ENCODE measurements around the gene SH3YL1. TPM values are rescaled to one million over a fixed set of nuclear protein-coding genes. Genes with fewer than 3 reads are reported as not detected.
"Not testable (repeated sequence)": the region's sequence is repeated elsewhere in the genome, so short reads cannot be mapped to it uniquely, and the experiment has no call there.

The SH3YL1 gene
- polyA plus RNA-seq, 1 of the 3 experiments (the other 2 are of a cell fraction), result 22.7 TPM

DNA sequence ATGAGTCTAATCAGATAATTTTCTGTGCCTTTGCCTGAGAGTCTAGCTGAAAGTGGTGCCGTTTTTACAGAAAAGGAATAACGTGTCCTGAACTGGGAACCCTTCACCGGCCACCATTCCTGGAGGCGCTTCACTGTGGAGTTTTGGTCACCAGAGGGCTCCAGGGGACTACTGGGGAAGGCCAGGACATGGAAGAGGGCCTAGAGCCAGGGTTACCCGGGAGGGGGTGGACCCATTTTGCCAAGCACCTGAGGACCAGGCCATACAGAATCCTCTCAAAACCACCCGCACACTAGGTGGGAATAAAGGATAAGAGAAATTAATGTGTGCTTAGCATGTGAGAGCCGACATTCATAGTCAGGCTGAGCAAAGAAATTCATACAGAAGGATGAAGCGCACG, 91.7 kb downstream of the SH3YL1 start:
- peak; percentile 39; the same call in 1 of the 2 replicates for TF ChIP-seq RAD21 (IDR thresholded peaks at IDR 0.05; ENCODE audit: low read length)
- 20% methylated on average over 9 of the region's 9 CpGs for WGBS (ENCODE audit: low lambda C conversion rate)
- H3F3A ChIP-seq (replicated peaks; ENCODE audit: insufficient read depth); H3K9me2 ChIP-seq; H2AFZ ChIP-seq (ENCODE audit: low read depth); DNase-seq; H3K4me2 ChIP-seq; H3K4me3 ChIP-seq (ENCODE audit: low read depth in 2 of 2, low read length in 1 of 2); H3K27me3 ChIP-seq (ENCODE audit: insufficient read depth); H3K9me3 ChIP-seq; POLR2A ChIA-PET; H3K9ac ChIP-seq; H3K36me3 ChIP-seq (replicated peaks in 1 of 2; ENCODE audit: control insufficient read depth in 1 of 2, insufficient read depth in 2 of 2, low read length in 1 of 2); H4K20me1 ChIP-seq (ENCODE audit: insufficient read depth); H3K79me2 ChIP-seq (ENCODE audit: insufficient read depth); H3K27ac ChIP-seq (ENCODE audit: low read depth in 2 of 2, low read length in 1 of 2); H3K4me1 ChIP-seq (ENCODE audit: control insufficient read depth in 1 of 2, insufficient read depth in 2 of 2, low read depth in 1 of 2, low read length in 1 of 2): not testable (repeated sequence)
- CTCF ChIA-PET, result interaction anchor here (0.6 to 1.5 kb wide), 3 partner anchors 118 to 1653 kb away, joined by 3 read pairs; no protein-coding TSS in a partner anchor

- TF ChIP-seq, protein P1, sequence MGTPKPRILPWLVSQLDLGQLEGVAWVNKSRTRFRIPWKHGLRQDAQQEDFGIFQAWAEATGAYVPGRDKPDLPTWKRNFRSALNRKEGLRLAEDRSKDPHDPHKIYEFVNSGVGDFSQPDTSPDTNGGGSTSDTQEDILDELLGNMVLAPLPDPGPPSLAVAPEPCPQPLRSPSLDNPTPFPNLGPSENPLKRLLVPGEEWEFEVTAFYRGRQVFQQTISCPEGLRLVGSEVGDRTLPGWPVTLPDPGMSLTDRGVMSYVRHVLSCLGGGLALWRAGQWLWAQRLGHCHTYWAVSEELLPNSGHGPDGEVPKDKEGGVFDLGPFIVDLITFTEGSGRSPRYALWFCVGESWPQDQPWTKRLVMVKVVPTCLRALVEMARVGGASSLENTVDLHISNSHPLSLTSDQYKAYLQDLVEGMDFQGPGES (IDR thresholded peaks at IDR 0.05; ENCODE audit: low read depth, low read length), result no peak
- no peak for TF ChIP-seq GATA2 (CRISPR knock-in tag; IDR thresholded peaks at IDR 0.05)
- no peak for TF ChIP-seq CTCF (IDR thresholded peaks at IDR 0.05)
- TF ChIP-seq RCOR1 (IDR thresholded peaks at IDR 0.05; ENCODE audit: low read length), result no peak
- Histone ChIP-seq H3K27ac (ENCODE audit: low read depth in 2 of 2, low read length in 1 of 2) (no peak overlapping the region), H3F3A (replicated peaks; ENCODE audit: insufficient read depth) (no peaks in the 10 kb centered on the region), H3K4me3 (ENCODE audit: low read depth in 2 of 2, low read length in 1 of 2) (no peak overlapping the region), H3K79me2 (ENCODE audit: insufficient read depth) (no peaks in the 10 kb centered on the region), H3K27me3 (ENCODE audit: insufficient read depth) (no peaks in the 10 kb centered on the region), H3K9me2 (no peaks in the 10 kb centered on the region), H3K4me1 (ENCODE audit: control insufficient read depth in 1 of 2, insufficient read depth in 2 of 2, low read depth in 1 of 2, low read length in 1 of 2) (no peaks in the 10 kb centered on the region), H3K4me2 (no peak overlapping the region), H3K9me3 (peaks cover 4% of the 10 kb centered on the region; the same call in 1 of the 2 replicates), H4K20me1 (ENCODE audit: insufficient read depth) (no peaks in the 10 kb centered on the region), H3K36me3 (replicated peaks in 1 of 2; ENCODE audit: control insufficient read depth in 1 of 2, insufficient read depth in 2 of 2, low read length in 1 of 2) (no peaks in the 10 kb centered on the region), H3K9ac (no peak overlapping the region), H2AFZ (ENCODE audit: low read depth) (no peak overlapping the region)
- 18% methylated on average over 3 of the region's 3 CpGs for WGBS (ENCODE audit: low lambda C conversion rate)
- no peak for DNase-seq
- CTCF ChIA-PET, result interaction anchor here (0.9 to 1.3 kb wide), 3 partner anchors 10 to 547 kb away, joined by 3 to 4 read pairs (median 3); no protein-coding TSS in a partner anchor
- POLR2A ChIA-PET, result no interaction called here
Measured at GRCh38 chr2:169741-170140, 94.1 kb downstream of the SH3YL1 start.

Other genes starting within 250 kb of the SH3YL1 start
- gene FAM110C, start 217.5 kb downstream of the SH3YL1 start, polyA plus RNA-seq (2012; rRNA removed), result not detected in 2 replicates
- 88.9 and 108 TPM in 2 replicates for gene ACP1, start 915 bp upstream of the SH3YL1 start, polyA plus RNA-seq (2012; rRNA removed)
- gene ALKAL2, start 24.1 kb upstream of the SH3YL1 start, polyA plus RNA-seq (2012; rRNA removed), result not detected in 2 replicates

All from SK-N-SH (cell line).